Chondrocyte (in vitro differentiated cells): ENCODE results near the gene FAM83C. TPM values are rescaled to one million over a fixed set of nuclear protein-coding genes. Genes with fewer than 3 reads are reported as not detected.

ENCODE experiments used
- DNase-seq: peaks from one replicate; pipeline ENCODE4 v3.0.0; 2021; ENCODE audit warnings: mixed read lengths, low spot score
- H3K27ac Mint-ChIP-seq: one replicate; pipeline ENCODE4 v1.8.0; 2021; ENCODE audit warnings: mild to moderate bottlenecking, moderate library complexity, mixed read lengths; ENCODE audit not compliant: unreplicated experiment
- H3K27me3 Mint-ChIP-seq: 2 replicates; pipeline ENCODE4 v1.8.0; 2021; ENCODE audit warnings: low read depth, mixed read lengths
- H3K36me3 Mint-ChIP-seq: 2 replicates; pipeline ENCODE4 v1.8.0; 2021; ENCODE audit warnings: low read depth, mixed read lengths
- H3K4me1 Mint-ChIP-seq: 2 replicates; pipeline ENCODE4 v1.8.0; 2021; ENCODE audit warnings: low read depth, mild to moderate bottlenecking, mixed read lengths
- H3K4me3 Mint-ChIP-seq: one replicate; pipeline ENCODE4 v1.8.0; 2021; ENCODE audit warnings: mild to moderate bottlenecking, moderate library complexity, mixed read lengths; ENCODE audit not compliant: unreplicated experiment
- H3K9me3 Mint-ChIP-seq: 2 replicates; pipeline ENCODE4 v1.8.0; 2021; ENCODE audit warnings: low read depth, mixed read lengths
- CTCF ChIP-seq: fragments of 200-600 bp; sonication (generic); IDR thresholded peaks from 2 replicates; pipeline ENCODE4 v1.5.0; 2021; ENCODE audit warnings: antibody characterized with exemption, mild to moderate bottlenecking, moderate library complexity
- total RNA-seq: library from RNA; stranded (reverse); gene quantifications from 3 replicates; pipeline ENCODE4 v1.2.1, GENCODE V29; 2021

Gene FAM83C
- total RNA-seq, 1 donor from 2014 or later, result not detected

- Mint-ChIP-seq H3K27me3 (no peaks in the 10 kb centered on the region), H3K4me1 (peaks cover 28% of the 10 kb centered on the region), H3K4me3 (no peak overlapping the region), H3K9me3 (no peaks in the 10 kb centered on the region), H3K27ac (no peak overlapping the region), H3K36me3 (peaks cover 4% of the 10 kb centered on the region)
- TF ChIP-seq CTCF, result no peak
- no peak for DNase-seq
Observed at GRCh38 chr20:35286899-35287508, 5.2 kb downstream of the FAM83C start.

GRCh38 chr20:35286077-35286898 is 5.9 kb downstream of the FAM83C start:
- DNase-seq, result no peak
- H3K4me3 Mint-ChIP-seq, result peak overlapping the region; percentile 93
- peaks cover 4% of the 10 kb centered on the region for H3K36me3 Mint-ChIP-seq
- H3K27me3 Mint-ChIP-seq, result no peaks in the 10 kb centered on the region
- no peak for TF ChIP-seq CTCF
- H3K4me1 Mint-ChIP-seq, result peaks cover 28% of the 10 kb centered on the region
- H3K9me3 Mint-ChIP-seq, result no peaks in the 10 kb centered on the region
- H3K27ac Mint-ChIP-seq, result no peak overlapping the region

GRCh38 chr20:35285806-35286076 is 6.5 kb downstream of the FAM83C start:
- Mint-ChIP-seq H3K9me3 (no peaks in the 10 kb centered on the region), H3K27me3 (no peaks in the 10 kb centered on the region), H3K4me3 (peak overlapping the region; percentile 93), H3K36me3 (peaks cover 4% of the 10 kb centered on the region), H3K27ac (no peak overlapping the region), H3K4me1 (peaks cover 28% of the 10 kb centered on the region)
- DNase-seq, result no peak
- no peak for TF ChIP-seq CTCF

- Mint-ChIP-seq H3K27ac (peak overlapping the region; percentile 97), H3K27me3 (no peaks in the 10 kb centered on the region), H3K4me1 (peaks cover 30% of the 10 kb centered on the region), H3K9me3 (no peaks in the 10 kb centered on the region), H3K36me3 (peaks cover 6% of the 10 kb centered on the region), H3K4me3 (peak overlapping the region; percentile 93)
- no peak for TF ChIP-seq CTCF
- DNase-seq, result no peak
Observed at GRCh38 chr20:35284992-35285805, 7.0 kb downstream of the FAM83C start.

- peak within 1 kb of the TSS; percentile 97 for H3K27ac Mint-ChIP-seq
- H3K4me1 Mint-ChIP-seq, result peaks cover 33% of the 10 kb centered on the region
- TF ChIP-seq CTCF, result no peak
- DNase-seq, result no peak
- H3K36me3 Mint-ChIP-seq, result peaks cover 12% of the 10 kb centered on the region
- peak within 1 kb of the TSS; percentile 93 for H3K4me3 Mint-ChIP-seq
- H3K9me3 Mint-ChIP-seq, result no peaks in the 10 kb centered on the region
- H3K27me3 Mint-ChIP-seq, result no peaks in the 10 kb centered on the region
Observed at GRCh38 chr20:35284267-35284991, 7.8 kb downstream of the FAM83C start, which contains the start of gene EIF6. TSS of gene EIF6 (minus strand) at chr20:35284772. CDS start at chr20:35284487, 285 bp downstream.
